Middle frontal gyrus (tissue), 1 donor: ENCODE data around the gene SEMA3B.
A peak's percentile ranks its signal among the peaks of the same experiment; 100 is the strongest.
"Not testable (repeated sequence)": the region's sequence is repeated elsewhere in the genome, so short reads cannot be mapped to it uniquely, and the experiment has no call there.

Experiments used
- DNase-seq: peaks from one replicate; pipeline ENCODE4 v3.0.0-alpha.2; 2015; ENCODE audit warnings: low spot score; ENCODE audit errors: extremely low spot score

SEMA3B gene

GRCh38 chr3:50271314-50271936, 2.5 kb downstream of the SEMA3B start:
- DNase-seq = no peak

- not testable (repeated sequence) for DNase-seq
These were observed 3.6 kb downstream of the SEMA3B start for GRCh38 chr3:50272538-50272910.

GRCh38 chr3:50272911-50273688, 4.2 kb downstream of the SEMA3B start:
- DNase-seq = peak; percentile 80

- DNase-seq = no peak
These were observed 4.7 kb downstream of the SEMA3B start for GRCh38 chr3:50273689-50274065.

- DNase-seq = no peak
These were observed 5.6 kb downstream of the SEMA3B start for GRCh38 chr3:50274371-50275104.

- no peak for DNase-seq
These were observed 6.4 kb downstream of the SEMA3B start for GRCh38 chr3:50275141-50275995.

- no peak for DNase-seq
These were observed 7.2 kb downstream of the SEMA3B start for GRCh38 chr3:50275996-50276761.

- no peak for DNase-seq
These were observed 7.8 kb downstream of the SEMA3B start for GRCh38 chr3:50276762-50277101.

- DNase-seq = no peak
These were observed 9.4 kb downstream of the SEMA3B start for GRCh38 chr3:50278123-50278879.

- no peak for DNase-seq
These were observed 9.9 kb downstream of the SEMA3B start, which contains the start of gene LSMEM2 for GRCh38 chr3:50278880-50279224. Gene LSMEM2 (plus strand): TSS chr3:50279087. CDS start chr3:50279114, 27 bp downstream.

- no peak for DNase-seq
These were observed 10.5 kb downstream of the SEMA3B start for GRCh38 chr3:50279255-50280016.

GRCh38 chr3:50284121-50284520, 15.2 kb downstream of the SEMA3B start:
- DNase-seq = not testable (repeated sequence)

GRCh38 chr3:50286322-50287227, 17.6 kb downstream of the SEMA3B start:
- DNase-seq = no peak

- no peak for DNase-seq
These were observed 18.3 kb downstream of the SEMA3B start for GRCh38 chr3:50287262-50287661.

- DNase-seq = no peak
These were observed 19.6 kb downstream of the SEMA3B start for GRCh38 chr3:50288387-50289007.

GRCh38 chr3:50289130-50289529, 20.2 kb downstream of the SEMA3B start:
- DNase-seq = no peak

GRCh38 chr3:50290161-50290641, 21.3 kb downstream of the SEMA3B start:
- DNase-seq = no peak
